ENCODE results near the gene AGPAT1. TPM values are rescaled to one million over a fixed set of nuclear protein-coding genes. Genes with fewer than 3 reads are reported as not detected.
"Not testable (repeated sequence)": the region's sequence is repeated elsewhere in the genome, so short reads cannot be mapped to it uniquely, and the experiment has no call there.

AGPAT1 gene
- total RNA-seq, 1 experiment from 2014 or later, result 108 TPM

DNA sequence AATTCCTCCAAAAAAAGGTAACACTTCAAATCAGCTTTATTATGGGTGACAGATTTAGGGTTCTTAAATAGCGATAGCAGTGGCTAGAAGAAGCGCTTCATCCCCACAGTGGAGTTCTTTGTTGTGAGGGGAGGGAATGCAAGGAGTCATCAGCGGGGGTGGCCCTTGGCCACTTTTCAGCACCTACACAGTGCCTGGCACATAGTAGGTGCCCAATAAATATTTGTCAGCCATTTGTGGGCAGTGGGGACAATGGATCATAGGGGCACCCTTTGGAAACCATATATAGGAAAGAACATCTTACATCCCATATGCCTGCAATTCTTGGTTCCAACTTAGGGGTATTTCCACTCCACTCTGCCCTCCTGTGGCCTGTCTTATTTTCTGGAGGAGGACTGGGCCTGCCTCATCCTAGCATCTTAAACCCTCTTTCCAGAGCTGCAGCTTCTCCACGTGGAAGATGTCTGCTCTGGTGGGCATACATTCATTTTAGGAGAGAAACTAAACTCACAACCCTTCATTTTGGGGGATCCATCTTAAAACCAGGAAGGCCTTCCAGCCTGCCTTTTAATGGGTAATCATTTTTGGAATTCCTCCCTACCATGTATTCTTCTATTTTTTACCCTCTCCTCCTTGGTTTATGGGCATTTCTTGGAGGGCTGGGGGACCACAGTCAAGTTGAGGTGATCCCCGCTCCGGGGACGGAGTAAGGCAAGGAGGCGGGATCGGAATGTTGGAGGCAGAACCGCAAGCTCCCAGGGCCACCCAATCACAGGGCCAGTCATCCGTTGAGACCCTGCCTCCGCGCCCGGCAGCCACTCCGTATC, 19.2 kb upstream of the AGPAT1 start:
- no peaks in the 10 kb centered on the region for H3K27me3 ChIP-seq (replicated peaks; ENCODE audit: insufficient read depth, low read depth, low read length, poor library complexity)
- TSS peak; percentile 89 for BruUV-seq (replicated peaks)
- TF ChIP-seq EZH2 (IDR thresholded peaks at IDR 0.05; ENCODE audit: borderline replicate concordance, low read depth, low read length, poor library complexity, severe bottlenecking) (no peak), CTCF (conservative IDR thresholded peaks at IDR 0.05; ENCODE audit: low read depth, low read length) (peak; percentile 60)
- ChIA-PET CTCF (interaction anchor here (0.6 to 1.0 kb wide), 3 partner anchors 17 to 174 kb away, joined by 3 to 4 read pairs (median 4); partner anchors contain the start of gene EGFL8), POLR2A (ENCODE audit: low non-redundant PET) (interaction anchor here (0.5 to 1.0 kb wide), 3 partner anchors 66 to 777 kb away, joined by 3 to 4 read pairs (median 4); no protein-coding TSS in a partner anchor)
- peaks cover 44% of the 10 kb centered on the region for H3K4me1 ChIP-seq (ENCODE audit: insufficient read depth, low read length, poor library complexity, severe bottlenecking)
- H3K36me3 ChIP-seq (ENCODE audit: insufficient read depth, low read length, poor library complexity, severe bottlenecking), result no peaks in the 10 kb centered on the region
- H3K27ac ChIP-seq (ENCODE audit: low read depth, low read length, poor library complexity, severe bottlenecking), result peak overlapping the region; percentile 99
- peak; percentile 76 for DNase-seq (ENCODE audit: low spot score)
- peak overlapping the region; percentile 64 for H3K4me3 ChIP-seq (ENCODE audit: low read depth, low read length, poor library complexity, severe bottlenecking)
- no peaks in the 10 kb centered on the region for H3K9me3 ChIP-seq (ENCODE audit: low read depth, low read length, poor library complexity, severe bottlenecking)
- intact Hi-C loops (cut with micrococcal nuclease; ENCODE audit: unreplicated experiment), result loop anchor here (1.0 to 2.0 kb wide), 2 partner anchors 66 to 76 kb away; partner anchors contain the start of gene ATF6B

DNA sequence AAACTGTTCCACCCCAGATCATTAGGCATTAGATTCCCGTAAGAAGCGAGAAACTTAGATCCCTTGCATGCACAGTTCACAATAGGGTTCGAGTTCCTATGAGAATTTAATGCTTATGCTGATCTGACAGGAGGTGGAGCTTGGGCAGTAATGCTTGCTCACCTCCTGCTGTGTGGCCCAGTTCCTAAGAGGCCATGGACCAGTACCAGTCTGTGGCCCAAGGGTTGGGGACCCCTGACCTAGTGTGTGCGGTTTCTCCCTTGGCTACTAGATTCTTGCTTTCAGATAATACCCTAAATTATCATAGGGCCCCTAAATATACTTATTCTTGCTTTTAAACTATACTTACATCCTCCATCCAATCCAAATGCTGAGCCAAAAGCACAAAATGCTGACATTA, 18.5 kb upstream of the AGPAT1 start:
- intact Hi-C loops (cut with micrococcal nuclease; ENCODE audit: unreplicated experiment), result loop anchor here (2.0 kb wide), 1 partner anchor 66 kb away; the partner anchor contains the start of gene ATF6B
- ChIA-PET CTCF (no interaction called here), POLR2A (ENCODE audit: low non-redundant PET) (no interaction called here)
- Histone ChIP-seq H3K27me3 (replicated peaks; ENCODE audit: insufficient read depth, low read depth, low read length, poor library complexity) (no peaks in the 10 kb centered on the region), H3K36me3 (ENCODE audit: insufficient read depth, low read length, poor library complexity, severe bottlenecking) (no peaks in the 10 kb centered on the region), H3K27ac (ENCODE audit: low read depth, low read length, poor library complexity, severe bottlenecking) (peak overlapping the region; percentile 99), H3K4me3 (ENCODE audit: low read depth, low read length, poor library complexity, severe bottlenecking) (no peak overlapping the region), H3K9me3 (ENCODE audit: low read depth, low read length, poor library complexity, severe bottlenecking) (no peaks in the 10 kb centered on the region), H3K4me1 (ENCODE audit: insufficient read depth, low read length, poor library complexity, severe bottlenecking) (peaks cover 44% of the 10 kb centered on the region)
- DNase-seq (ENCODE audit: low spot score), result no peak
- BruUV-seq (replicated peaks), result no TSS peak
- TF ChIP-seq EZH2 (IDR thresholded peaks at IDR 0.05; ENCODE audit: borderline replicate concordance, low read depth, low read length, poor library complexity, severe bottlenecking) (no peak), CTCF (conservative IDR thresholded peaks at IDR 0.05; ENCODE audit: low read depth, low read length) (no peak)

GRCh38 chr6:32193096-32193495, 17.2 kb upstream of the AGPAT1 start:
- H3K27me3 ChIP-seq (replicated peaks; ENCODE audit: insufficient read depth, low read depth, low read length, poor library complexity); DNase-seq (ENCODE audit: low spot score); POLR2A ChIA-PET (ENCODE audit: low non-redundant PET); intact Hi-C loops (cut with micrococcal nuclease; ENCODE audit: unreplicated experiment); BruUV-seq (replicated peaks); H3K9me3 ChIP-seq (ENCODE audit: low read depth, low read length, poor library complexity, severe bottlenecking); H3K36me3 ChIP-seq (ENCODE audit: insufficient read depth, low read length, poor library complexity, severe bottlenecking); CTCF ChIA-PET; H3K4me3 ChIP-seq (ENCODE audit: low read depth, low read length, poor library complexity, severe bottlenecking): not testable (repeated sequence)
- Histone ChIP-seq H3K4me1 (ENCODE audit: insufficient read depth, low read length, poor library complexity, severe bottlenecking) (peaks cover 44% of the 10 kb centered on the region), H3K27ac (ENCODE audit: low read depth, low read length, poor library complexity, severe bottlenecking) (peak overlapping the region; percentile 94)
